Suppressor macrophage treated with lipopolysaccharide for 1 hour (primary cell): Measurements from ENCODE around the gene HDC.

ENCODE experiments used
- DNase-seq, 3 donors: peaks; one replicate each; pipeline ENCODE4 v3.0.0-alpha.2; 2020 to 2022

HDC gene

DNA sequence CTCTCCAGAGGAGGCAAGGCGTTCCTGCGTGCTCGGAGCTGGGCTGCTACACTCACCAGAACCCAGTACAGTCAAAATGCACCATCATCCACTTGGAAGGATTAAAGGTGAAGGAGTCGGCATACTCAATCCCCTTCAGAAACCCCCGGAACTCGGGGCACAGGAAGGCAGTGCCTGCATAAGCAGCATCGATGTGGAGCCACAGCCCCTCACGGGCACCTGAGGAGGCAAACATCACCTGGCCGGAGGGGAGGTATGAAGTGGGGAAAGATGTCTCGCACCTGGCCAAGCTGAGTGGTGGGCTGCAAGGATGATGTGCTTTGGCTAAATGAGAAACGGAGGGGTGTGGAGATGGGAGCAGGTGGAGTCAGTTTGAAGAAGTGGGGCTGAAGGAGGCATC is 13.0 kb downstream of the HDC start:
- DNase-seq = no peak

DNA sequence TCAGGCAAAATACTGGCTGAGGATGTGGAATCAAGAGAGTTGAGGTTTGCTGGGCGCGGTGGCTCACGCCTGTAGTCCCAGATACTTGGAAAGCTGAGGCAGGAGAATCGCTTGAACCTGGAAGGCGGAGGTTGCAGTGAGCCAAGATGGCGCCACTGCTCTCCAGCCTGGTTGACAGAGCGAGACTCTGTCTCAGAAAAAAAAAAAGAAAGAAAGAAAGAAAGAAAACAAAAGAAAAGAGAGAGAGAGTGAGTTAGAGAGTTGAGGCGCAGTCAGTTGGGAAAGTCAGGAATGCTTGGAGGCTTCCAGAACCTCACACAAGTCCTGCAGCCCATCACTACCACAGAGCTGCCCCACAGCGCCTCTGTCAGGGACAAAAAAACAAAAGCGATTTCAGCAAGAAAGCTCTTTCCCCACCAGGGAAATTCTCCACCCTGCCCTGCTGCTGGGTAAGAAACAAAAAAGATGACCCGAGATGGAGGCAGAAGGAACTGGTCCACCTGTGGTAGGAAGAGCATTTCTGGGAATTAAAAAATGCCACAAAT is 13.8 kb downstream of the HDC start:
- no peak for DNase-seq

- DNase-seq = no peak
These were observed 14.6 kb downstream of the HDC start for GRCh38 chr15:50250760-50251394.

DNA sequence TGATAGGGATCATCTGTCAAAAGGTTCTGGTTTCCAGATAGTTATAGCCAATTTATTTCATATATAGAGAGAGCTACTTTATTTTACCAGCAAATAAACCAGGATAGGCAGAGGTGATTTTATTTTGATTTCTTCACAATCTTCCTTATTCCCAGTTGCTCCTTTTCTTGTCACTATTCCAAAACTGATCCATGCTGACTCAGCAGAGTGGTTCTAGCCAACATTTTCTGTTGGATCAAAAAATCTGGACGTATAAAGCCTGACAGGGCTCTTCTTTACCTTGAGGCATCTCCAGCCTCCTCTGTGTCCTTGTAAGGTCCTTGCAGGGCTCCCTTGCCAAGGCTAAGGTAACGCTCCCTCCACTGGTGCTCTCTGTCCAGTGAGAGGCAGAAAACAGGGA is 15.8 kb downstream of the HDC start:
- no peak for DNase-seq

DNA sequence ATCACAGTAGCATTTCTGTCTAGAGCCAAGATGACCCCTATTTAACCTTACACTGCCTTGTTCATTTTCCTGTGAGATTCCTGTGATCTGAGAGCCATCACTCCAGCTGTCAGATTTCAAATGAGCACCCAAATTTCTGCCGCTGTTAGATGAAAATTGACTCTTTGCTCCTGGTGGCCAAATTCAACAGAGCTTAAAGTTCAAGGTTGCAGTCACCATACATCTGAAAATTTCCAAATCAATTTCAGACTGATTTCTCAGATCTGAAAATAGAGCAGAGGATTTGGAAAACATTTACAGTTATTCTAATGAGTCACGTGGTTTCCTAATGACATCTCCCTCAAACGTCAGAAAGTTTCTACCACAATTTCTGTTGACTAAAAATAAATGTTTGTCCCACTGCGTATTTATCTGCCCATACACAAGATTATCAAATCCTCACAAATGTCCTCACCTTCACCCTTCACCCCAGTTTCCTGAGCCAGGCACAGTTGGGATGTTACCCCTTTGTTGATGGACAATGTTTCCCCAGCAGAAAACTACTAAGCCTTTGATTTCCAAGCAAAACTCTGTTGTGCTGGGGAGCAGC is 16.4 kb downstream of the HDC start:
- DNase-seq = peak in 2 of 3 donors; percentile 18 to 45

DNA sequence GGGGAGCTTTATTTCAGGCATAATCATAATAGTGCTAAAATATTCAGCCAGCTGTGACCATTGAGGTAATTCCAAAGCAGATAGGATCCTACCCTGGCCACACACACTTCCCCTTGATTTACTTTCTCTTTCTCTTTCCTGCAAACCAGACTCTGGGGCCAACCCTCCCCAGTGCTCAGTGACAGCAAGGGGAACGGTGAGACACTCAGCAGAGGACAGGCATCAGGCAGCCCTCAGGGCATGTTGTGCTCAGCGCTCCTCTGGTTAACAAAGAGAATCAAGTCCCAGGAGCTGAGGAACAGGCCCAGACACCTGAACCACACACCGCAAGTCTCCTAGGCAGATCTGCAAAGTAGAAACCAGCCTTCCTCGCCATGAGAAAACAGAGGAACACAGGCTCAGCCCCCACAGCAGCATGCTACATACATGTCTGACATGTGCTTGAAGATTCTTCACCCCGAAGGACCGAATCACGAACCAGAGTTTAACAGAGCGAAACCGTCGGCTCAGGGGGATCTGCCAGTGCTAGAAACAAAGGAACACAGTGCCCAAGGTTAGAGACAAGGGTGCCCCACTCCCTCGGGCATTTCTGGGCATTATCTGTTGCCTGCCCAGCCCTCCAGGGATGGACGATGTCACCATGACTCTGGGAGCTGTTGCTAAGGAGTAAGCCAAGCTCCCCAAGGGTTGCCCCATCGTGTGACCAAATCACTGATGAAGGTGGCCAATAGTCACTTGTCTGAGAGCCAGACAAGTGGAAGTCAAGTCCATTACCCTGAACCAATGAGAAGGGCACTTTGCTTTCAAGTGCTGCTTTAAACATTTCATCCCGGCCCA is 17.5 kb downstream of the HDC start:
- peak; percentile 69 to 81 (median 81) for DNase-seq

GRCh38 chr15:50246631-50247030 is 18.9 kb downstream of the HDC start:
- DNase-seq = peak; percentile 40 to 66 (median 52)

DNA sequence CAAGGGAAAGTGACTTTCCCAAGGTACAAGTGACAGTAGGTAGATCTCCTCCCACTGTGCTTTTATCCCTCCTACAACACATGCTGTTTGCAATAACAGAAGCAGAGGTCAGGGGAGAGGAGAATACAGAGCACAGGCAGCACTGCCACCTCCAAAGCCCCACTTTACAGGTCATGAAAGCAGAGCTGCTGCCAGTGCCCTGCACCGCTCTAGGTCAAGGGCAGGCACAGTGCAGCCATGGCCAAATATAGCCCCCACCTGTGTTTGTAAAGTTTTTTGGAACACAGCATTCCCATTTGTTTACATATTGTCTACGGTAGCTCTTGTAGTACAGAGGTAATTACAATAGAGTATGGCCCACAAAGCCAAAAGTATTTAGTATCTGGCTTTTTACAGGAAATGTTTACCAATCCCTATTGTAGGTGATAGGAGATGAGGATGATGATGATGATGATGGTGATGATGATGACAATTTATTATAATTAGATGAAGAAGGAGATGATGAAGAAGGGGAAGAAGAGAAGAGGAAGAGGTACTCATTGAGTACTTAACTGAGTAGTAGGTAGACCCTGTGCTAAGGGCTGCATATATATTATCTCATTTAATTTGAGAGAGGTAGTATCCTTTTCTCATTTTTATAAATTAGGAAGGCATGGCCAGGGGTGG is 20.4 kb downstream of the HDC start:
- no peak for DNase-seq

DNA sequence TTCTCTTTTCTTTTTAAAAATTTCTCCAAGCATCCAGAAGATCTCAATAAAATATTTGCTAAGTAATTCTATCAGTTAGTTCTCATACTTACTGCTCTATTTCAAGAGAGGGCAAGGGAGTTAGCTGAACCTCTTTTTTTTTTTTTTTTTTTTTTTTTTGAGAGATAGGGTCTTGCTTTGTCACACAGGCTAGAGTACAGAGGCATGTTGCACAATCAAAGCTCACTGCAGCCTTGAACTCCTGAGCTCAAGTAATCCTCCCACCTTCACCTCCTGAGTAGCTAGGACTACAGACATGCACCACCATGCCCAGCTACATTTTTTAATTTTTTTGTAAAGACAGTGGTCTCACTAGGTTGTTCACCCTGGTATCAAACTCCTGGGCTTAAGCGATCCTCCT is 21.4 kb downstream of the HDC start:
- DNase-seq = no peak

GRCh38 chr15:50241684-50242450 is 23.7 kb downstream of the HDC start:
- peak; percentile 34 to 60 (median 48) for DNase-seq

DNA sequence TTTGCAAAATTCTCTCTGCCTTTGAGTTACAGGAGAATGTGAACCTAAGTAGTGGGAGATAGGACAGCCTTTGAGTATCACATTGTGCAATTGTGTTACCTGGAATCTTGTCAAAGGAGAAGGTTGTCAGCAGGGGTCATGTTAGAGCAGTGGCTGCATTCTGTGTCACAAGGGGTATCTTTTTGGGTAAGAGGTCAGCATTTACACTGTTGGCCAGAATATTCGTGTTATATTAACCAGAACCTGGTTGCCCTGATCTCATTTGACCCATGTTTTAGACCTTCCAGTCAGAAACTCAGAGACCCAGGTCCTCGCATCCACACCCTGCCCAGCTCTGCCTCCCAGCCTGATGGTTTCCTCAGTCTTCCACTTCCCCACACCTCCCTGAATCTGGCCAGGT is 27.3 kb downstream of the HDC start:
- DNase-seq = no peak

- DNase-seq = no peak
These were observed 29.1 kb downstream of the HDC start for GRCh38 chr15:50236433-50236832.

GRCh38 chr15:50235794-50236193 is 29.7 kb downstream of the HDC start:
- DNase-seq = no peak

- no peak for DNase-seq
These were observed 30.8 kb downstream of the HDC start for GRCh38 chr15:50234764-50235163.

DNA sequence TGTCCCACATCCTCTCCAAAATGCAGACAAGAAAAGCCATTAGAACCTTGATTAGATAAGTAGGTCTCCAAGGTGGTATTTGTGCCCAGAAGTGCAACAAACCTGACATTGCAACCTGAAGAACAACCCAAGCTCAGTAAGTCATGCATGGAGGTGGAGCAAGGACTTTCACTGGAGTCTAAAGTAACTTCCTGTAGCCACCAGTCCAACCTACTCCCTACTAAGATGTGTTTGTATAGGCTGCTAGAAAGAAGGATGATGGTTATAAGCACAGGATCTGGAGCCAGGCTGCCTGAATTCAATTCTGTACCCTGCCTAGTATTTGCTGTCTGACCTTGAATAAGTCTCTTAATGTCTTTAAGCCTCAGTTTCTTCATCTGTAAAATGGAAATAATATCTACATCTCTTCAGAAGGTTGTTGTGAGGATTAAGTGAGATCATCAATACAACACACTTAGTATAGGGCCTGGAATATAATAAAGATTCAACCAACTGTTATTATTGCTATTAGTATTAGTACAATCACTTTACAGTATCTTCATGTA is 32.3 kb downstream of the HDC start:
- no peak for DNase-seq

GRCh38 chr15:50232791-50233190 is 32.7 kb downstream of the HDC start:
- DNase-seq = no peak

GRCh38 chr15:50231761-50232160 is 33.8 kb downstream of the HDC start:
- DNase-seq = no peak

DNA sequence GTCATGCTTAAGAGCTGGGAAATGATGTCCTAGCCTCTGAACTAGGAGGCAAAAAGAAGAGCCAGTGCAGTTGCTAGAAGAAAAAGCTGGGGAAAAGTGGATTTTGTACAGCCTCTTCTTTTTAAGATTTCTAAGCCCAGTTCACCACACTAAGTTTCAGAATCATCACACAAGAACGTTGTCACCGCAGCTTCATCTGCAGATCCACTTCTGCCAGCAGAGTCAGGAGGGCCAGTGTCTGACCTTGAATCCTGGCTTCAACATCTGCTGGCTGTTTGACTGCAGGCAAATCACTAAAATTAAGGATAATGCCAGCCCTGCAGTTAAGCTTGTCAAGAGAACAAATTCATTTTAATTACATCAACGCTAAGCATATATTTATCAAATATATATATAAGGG is 36.2 kb downstream of the HDC start:
- DNase-seq = no peak

- no peak for DNase-seq
These were observed 36.7 kb downstream of the HDC start for GRCh38 chr15:50228866-50229265.

GRCh38 chr15:50227076-50227475 is 38.5 kb downstream of the HDC start:
- no peak for DNase-seq

DNA sequence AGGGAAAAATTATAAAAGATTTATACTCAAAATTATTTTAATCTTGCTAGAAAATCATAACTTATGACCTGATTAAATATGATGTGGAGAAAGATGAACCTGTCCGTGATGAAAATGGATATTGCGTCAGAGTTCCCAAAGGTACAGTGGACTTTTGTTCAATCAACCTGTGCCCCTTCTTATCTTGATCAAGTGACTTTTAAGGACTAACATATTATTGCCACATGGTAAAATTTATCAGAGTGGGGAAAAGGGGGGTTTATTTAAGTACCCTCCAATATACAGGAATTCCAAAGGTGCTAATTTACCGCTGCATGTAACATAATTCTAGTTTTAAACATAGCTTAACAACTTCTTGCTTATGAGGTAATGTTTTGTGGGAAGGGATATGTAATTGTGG is 39.6 kb downstream of the HDC start:
- DNase-seq = no peak

GRCh38 chr15:50225057-50225456 is 40.5 kb downstream of the HDC start:
- DNase-seq = no peak
